ENCODE measurements around the gene TMEM33.

DNA sequence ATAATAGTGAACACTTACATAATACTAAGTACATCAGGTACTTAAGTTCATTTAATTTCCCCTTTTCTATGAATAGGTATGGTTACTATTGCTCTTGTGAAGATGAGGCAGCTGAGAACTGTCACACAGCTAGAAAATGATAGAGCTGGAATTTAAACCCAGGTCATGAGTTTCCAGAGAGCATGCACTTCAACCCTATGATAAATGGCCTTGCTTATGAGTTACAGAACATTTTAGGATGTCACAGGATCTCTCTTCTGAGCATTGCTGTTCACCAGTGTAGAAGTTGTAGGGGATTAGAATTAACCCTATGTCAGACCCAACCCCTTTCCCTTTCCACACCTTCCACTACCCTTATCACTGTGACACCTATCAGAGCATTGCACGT lies 46.5 kb upstream of the TMEM33 start:
- TF ChIP-seq, protein P1, sequence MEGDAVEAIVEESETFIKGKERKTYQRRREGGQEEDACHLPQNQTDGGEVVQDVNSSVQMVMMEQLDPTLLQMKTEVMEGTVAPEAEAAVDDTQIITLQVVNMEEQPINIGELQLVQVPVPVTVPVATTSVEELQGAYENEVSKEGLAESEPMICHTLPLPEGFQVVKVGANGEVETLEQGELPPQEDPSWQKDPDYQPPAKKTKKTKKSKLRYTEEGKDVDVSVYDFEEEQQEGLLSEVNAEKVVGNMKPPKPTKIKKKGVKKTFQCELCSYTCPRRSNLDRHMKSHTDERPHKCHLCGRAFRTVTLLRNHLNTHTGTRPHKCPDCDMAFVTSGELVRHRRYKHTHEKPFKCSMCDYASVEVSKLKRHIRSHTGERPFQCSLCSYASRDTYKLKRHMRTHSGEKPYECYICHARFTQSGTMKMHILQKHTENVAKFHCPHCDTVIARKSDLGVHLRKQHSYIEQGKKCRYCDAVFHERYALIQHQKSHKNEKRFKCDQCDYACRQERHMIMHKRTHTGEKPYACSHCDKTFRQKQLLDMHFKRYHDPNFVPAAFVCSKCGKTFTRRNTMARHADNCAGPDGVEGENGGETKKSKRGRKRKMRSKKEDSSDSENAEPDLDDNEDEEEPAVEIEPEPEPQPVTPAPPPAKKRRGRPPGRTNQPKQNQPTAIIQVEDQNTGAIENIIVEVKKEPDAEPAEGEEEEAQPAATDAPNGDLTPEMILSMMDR (IDR thresholded peaks at IDR 0.05): no peak
- TF ChIP-seq YY1 (IDR thresholded peaks at IDR 0.05; ENCODE audit: low read depth) (no peak), RFX5 (IDR thresholded peaks at IDR 0.05; ENCODE audit: low read length) (no peak), POLR2AphosphoS5 (IDR thresholded peaks at IDR 0.05; ENCODE audit: low read depth, low read length) (no peak), RAD21 (IDR thresholded peaks at IDR 0.05; ENCODE audit: low read length) (no peak)
